Prostate gland (tissue), 2 donors: ENCODE data around the gene HOXD9.

ENCODE experiments used
- CTCF ChIP-seq, 4 experiments: fragments of 200-600 bp in 2 of 4; fragments of 450-650 bp in 2 of 4; sonication (generic) in 2 of 4; IDR thresholded peaks; 1 replicate in 3 of 4; 2 replicates in 1 of 4; pipeline ENCODE4 v1.5.1; 2016 to 2019; ENCODE audit warnings: antibody characterized with exemption in 4 of 4, mild to moderate bottlenecking in 2 of 4, moderate library complexity in 2 of 4
- POLR2AphosphoS5 ChIP-seq: sonication (generic); formaldehyde crosslinking; IDR thresholded peaks from one replicate; pipeline ENCODE4 v1.6.1; 2017; ENCODE audit warnings: antibody characterized with exemption

DNA sequence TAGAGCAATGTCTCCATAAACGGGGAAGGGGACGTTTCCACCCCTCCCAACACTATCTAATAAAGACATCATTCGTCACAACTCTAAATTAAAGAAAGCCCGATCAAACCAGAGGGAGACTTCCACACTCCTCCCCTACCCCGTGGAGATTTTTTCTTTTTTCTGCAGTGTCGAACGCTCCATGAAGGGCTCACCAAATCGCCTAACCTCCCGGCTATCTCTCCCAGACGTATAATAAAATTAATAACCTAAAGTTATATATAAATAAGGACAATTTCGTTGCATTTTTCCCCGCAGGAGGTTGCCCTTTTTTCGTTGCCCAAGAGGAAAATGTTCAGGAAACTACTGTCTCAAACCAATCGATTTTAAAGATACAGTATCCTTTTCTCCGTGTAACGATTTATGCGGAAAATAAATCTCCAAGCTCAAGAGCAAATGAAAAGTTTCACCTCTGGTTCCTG is 41.1 kb upstream of the HOXD9 start:
- TF ChIP-seq CTCF (IDR thresholded peaks at IDR 0.05) = no peak
- no peak for TF ChIP-seq POLR2AphosphoS5
